OCI-LY1 (cell line): Measurements from ENCODE around the gene MAGT1.

Experiments
- H2AFZ ChIP-seq: fragments of 200-600 bp; sonication (generic), shearing (Covaris generic); 2 replicates; pipeline ENCODE4 v1.6.0; 2014; ENCODE audit warnings: antibody characterized with exemption, mild to moderate bottlenecking, low read length
- H3F3A ChIP-seq: fragments of 200-600 bp; sonication (generic), shearing (Covaris generic); 2 replicates; pipeline ENCODE4 v1.6.0; 2014; ENCODE audit warnings: mild to moderate bottlenecking, antibody characterized with exemption, low read length, moderate library complexity; ENCODE audit not compliant: insufficient read depth
- H3K27ac ChIP-seq: fragments of 200-600 bp; sonication (generic); 2 replicates; pipeline ENCODE4 v1.5.1; 2014; ENCODE audit warnings: low read length, mixed run types, mild to moderate bottlenecking, low read depth; ENCODE audit not compliant: poor library complexity, severe bottlenecking
- H3K27me3 ChIP-seq: fragments of 200-600 bp; sonication (generic); 2 replicates; pipeline ENCODE4 v1.6.0; 2014; ENCODE audit warnings: antibody characterized with exemption, mild to moderate bottlenecking, low read length, moderate library complexity; ENCODE audit not compliant: insufficient read depth
- H3K36me3 ChIP-seq: fragments of 200-600 bp; sonication (generic); 2 replicates; pipeline ENCODE4 v1.6.1; 2014; ENCODE audit warnings: mild to moderate bottlenecking, antibody characterized with exemption, low read length, moderate library complexity, mixed read lengths; ENCODE audit not compliant: insufficient read depth
- H3K4me1 ChIP-seq: fragments of 200-600 bp; sonication (generic); 2 replicates; pipeline ENCODE4 v1.5.1; 2014; ENCODE audit warnings: mild to moderate bottlenecking, low read length, moderate library complexity; ENCODE audit not compliant: insufficient read depth, severe bottlenecking
- H3K4me2 ChIP-seq: fragments of 200-600 bp; sonication (generic), shearing (Covaris generic); 2 replicates; pipeline ENCODE4 v1.6.1; 2014; ENCODE audit warnings: low read length
- H3K4me3 ChIP-seq: fragments of 200-600 bp; sonication (generic); 2 replicates; pipeline ENCODE4 v1.5.1; 2014; ENCODE audit warnings: low read length, low read depth, mild to moderate bottlenecking, mixed read lengths; ENCODE audit not compliant: poor library complexity, severe bottlenecking
- H3K79me2 ChIP-seq: fragments of 200-600 bp; shearing (Covaris generic); 2 replicates; pipeline ENCODE4 v1.6.1; 2016; ENCODE audit warnings: mixed run types, low read length, mixed read lengths; ENCODE audit not compliant: insufficient read depth
- H3K9ac ChIP-seq: fragments of 200-600 bp; sonication (generic), shearing (Covaris generic); 2 replicates; pipeline ENCODE4 v1.6.1; 2014; ENCODE audit warnings: mild to moderate bottlenecking, low read length, mixed read lengths
- H3K9me2 ChIP-seq: fragments of 200-600 bp; sonication (generic), shearing (Covaris generic); 2 replicates; pipeline ENCODE4 v1.6.1; 2014; ENCODE audit warnings: low read depth, mild to moderate bottlenecking, low read length, mixed read lengths
- H3K9me3 ChIP-seq: fragments of 200-600 bp; shearing (Covaris generic); 2 replicates; pipeline ENCODE4 v1.6.1; 2014; ENCODE audit warnings: low read length, mixed read lengths
- H4K20me1 ChIP-seq: fragments of 200-600 bp; sonication (generic), shearing (Covaris generic); 2 replicates; pipeline ENCODE4 v1.6.0; 2016; ENCODE audit warnings: mild to moderate bottlenecking, low read length; ENCODE audit not compliant: insufficient read depth
- EZH2 ChIP-seq: fragments of 200-600 bp; sonication (generic), shearing (Covaris generic); IDR thresholded peaks from 2 replicates; pipeline ENCODE4 v1.8.0; 2017; ENCODE audit warnings: borderline replicate concordance, mixed run types, mild to moderate bottlenecking, antibody characterized with exemption, low read length, moderate library complexity, mixed read lengths
- TF ChIP-seq, protein P1 (sequence below): fragments of 200-600 bp; sonication (generic), shearing (Covaris generic); IDR thresholded peaks from 2 replicates; pipeline ENCODE4 v1.5.1; 2017; ENCODE audit warnings: mild to moderate bottlenecking, antibody characterized with exemption, low read length, moderate library complexity, mixed read lengths

Gene MAGT1

DNA sequence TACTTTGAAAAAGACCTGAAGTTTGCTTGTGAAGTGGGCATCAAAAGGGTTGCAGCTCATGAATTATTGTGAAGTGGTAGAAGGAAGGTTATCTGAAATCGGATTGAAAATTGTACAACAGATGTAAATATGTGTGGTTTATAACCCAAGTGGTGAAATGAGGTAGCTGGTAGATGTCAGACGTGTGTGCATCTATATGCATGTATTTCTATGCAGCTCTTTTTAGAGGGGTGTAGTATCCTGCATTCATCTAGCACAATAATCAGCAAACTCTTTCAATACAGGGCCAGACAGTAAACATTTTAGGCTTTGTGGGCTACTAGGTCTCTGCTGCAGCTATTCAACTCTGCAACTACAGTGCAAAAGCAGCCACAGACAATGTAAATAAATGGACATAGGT is 118.6 kb downstream of the MAGT1 start:
- H3K27ac ChIP-seq = no peak overlapping the region
- no peak for TF ChIP-seq EZH2
- TF ChIP-seq, protein P1, sequence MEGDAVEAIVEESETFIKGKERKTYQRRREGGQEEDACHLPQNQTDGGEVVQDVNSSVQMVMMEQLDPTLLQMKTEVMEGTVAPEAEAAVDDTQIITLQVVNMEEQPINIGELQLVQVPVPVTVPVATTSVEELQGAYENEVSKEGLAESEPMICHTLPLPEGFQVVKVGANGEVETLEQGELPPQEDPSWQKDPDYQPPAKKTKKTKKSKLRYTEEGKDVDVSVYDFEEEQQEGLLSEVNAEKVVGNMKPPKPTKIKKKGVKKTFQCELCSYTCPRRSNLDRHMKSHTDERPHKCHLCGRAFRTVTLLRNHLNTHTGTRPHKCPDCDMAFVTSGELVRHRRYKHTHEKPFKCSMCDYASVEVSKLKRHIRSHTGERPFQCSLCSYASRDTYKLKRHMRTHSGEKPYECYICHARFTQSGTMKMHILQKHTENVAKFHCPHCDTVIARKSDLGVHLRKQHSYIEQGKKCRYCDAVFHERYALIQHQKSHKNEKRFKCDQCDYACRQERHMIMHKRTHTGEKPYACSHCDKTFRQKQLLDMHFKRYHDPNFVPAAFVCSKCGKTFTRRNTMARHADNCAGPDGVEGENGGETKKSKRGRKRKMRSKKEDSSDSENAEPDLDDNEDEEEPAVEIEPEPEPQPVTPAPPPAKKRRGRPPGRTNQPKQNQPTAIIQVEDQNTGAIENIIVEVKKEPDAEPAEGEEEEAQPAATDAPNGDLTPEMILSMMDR = no peak
- 0 out of 2 replicates have a peak, but pooled peaks cover 4% of the 10 kb centered on the region for H3K36me3 ChIP-seq
- no peaks in the 10 kb centered on the region for H3K9me2 ChIP-seq
- no peaks in the 10 kb centered on the region for H3K9me3 ChIP-seq
- no peak overlapping the region for H3K9ac ChIP-seq
- H3K79me2 ChIP-seq = peaks cover 94% of the 10 kb centered on the region
- H3K4me3 ChIP-seq = no peak overlapping the region
- no peak overlapping the region for H2AFZ ChIP-seq
- no peaks in the 10 kb centered on the region for H4K20me1 ChIP-seq
- no peaks in the 10 kb centered on the region for H3K27me3 ChIP-seq
- no peaks in the 10 kb centered on the region for H3F3A ChIP-seq
- peaks cover 8% of the 10 kb centered on the region for H3K4me1 ChIP-seq
- H3K4me2 ChIP-seq = no peak overlapping the region
